GM10847 (cell line): Measurements from ENCODE around the gene NTN1.

ENCODE experiments used
- POLR2A ChIP-seq: IDR thresholded peaks from 2 replicates; pipeline ENCODE4 v1.6.1; 2011; ENCODE audit not compliant: insufficient read length; ENCODE audit errors: extremely low read depth

Gene NTN1

DNA sequence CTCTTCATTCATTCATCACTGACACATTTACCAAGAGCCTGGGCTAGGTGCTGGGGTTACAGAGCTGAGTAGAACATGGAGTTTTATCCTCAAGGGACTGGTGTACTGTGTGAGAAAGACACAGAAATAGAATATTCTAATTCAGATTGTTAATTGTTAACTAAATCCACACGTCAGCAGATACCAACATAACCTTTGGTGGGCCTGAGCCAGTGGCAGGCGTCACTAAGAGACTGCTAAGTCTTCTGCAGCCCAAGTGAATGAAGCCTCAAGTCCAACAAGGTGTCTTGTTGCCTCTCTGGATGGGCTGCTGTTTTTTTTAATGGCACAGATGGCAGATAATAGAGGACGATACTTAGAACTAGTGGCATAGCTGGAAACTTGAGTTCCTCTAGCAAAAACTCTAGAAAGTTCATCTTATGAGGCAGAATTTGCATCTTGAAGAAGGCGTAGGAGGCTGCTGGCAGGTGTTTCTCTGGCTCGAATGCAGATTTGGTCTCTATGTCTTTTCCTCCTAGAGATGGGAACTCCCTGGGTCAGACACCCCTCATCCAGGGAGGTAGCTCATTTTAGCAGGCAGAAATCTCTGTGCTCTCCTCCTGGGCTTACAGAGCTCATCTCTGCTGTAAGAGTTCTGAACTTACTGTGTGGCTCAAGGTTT, 179.5 kb downstream of the NTN1 start:
- no peak for TF ChIP-seq POLR2A

DNA sequence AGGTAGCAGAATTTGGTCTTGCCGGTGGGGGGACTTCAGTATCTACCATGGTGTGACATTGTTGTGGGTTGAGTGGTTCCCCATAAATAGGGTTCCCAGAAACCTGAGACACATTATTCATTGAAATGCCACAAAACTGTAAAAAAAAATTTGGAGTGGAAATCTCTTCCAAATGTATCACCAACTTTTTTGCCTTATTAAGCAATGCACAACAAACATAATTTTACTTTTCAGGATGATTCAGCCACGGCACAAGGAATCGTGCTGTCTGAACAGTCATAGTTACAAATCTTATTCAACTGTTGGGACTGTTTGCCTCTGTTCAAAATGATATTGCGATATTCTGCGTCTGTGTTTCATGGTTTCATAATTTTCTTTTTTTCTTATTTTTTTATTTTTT, 181.2 kb downstream of the NTN1 start:
- no peak for TF ChIP-seq POLR2A

GRCh38 chr17:9203771-9204425, 182.6 kb downstream of the NTN1 start:
- no peak for TF ChIP-seq POLR2A

DNA sequence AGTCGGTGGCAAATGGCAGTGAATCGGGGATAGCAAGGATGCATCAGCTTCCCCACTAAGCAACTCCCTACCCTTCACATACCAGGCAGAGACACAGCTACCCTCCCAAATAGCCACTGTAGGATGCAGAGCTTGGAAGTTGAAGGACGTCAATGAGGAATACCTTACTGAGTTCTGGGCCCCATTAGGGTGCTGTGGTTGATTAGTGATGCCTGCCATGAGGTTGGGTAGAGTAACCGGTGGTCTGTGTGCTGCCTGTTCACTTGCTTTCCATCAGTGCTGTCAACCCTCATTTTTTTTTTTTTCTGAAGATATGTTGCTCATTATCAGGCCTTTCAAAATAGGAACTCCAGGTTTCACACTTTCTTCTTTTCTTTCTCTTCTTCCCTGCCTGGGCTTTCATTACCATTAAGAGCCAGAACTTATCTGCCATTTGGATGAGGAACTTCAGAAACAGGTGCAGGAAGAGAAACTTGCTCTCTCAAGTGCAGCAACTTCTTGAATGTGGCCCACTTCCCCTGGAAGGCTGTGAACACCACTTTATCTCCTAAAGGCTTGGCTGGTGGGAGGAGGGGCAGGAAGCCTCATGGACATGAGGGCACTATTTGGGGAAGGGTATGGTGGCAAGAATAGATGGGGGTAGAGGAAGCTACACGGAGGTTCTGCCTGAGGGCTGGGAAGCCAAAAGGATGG, 183.5 kb downstream of the NTN1 start:
- no peak for TF ChIP-seq POLR2A

DNA sequence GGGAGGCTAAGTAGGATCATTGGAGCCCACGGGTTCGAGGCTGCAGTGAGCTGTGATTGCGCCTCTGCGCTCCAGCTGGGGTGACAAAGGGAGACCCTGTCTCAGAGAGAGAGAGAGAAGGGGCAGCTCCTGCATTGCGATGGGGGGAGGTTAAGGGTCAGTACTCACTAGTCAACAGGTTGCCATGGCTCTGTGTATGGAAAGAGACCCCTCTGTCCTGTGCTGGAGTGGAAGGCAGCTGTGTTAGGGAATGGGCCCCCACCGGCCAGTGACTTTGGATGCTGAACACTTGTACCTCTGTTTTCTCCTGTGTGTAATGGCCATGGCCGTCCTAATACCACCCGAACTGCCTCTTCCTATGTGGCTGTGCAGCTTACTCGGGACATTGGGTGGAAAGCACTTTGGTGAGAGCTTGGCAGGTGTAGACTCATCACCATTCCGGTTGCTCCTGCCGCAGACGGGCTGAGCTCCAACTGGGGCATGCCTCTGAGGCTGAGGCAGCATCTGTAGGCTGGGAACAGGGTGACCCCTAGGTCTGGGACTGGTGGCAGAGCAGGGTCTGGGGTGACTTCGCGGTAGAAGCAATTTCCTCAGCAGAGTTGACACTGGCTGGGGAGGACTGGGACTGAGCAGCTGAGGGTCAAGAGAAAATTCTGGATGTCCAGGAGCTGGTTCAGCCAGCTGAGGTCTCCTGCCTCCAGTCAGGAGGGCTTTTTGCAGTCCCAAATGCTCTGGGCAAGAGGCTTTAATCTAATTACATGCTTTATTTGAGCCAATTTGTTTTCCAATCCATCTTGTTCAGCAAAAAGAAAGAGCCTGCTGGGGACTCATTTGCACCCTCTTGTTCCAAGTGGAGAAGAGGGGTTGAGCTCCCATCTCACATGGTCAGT, 184.5 kb downstream of the NTN1 start:
- TF ChIP-seq POLR2A, result no peak

DNA sequence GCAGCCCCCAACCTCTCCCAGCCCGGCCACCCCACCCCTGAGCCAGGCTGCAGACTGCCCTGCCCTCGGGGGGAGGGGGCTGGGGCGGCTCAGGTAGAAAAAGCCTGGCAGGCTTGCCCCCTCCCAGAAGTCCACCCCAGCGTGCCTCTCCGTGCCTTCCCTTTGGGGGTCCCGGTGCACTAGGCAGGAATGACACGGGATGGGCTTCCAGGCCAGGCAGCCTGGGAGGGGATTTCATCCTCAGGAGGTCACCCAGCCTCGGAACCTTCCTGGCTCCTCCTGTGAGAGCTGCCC, 185.0 kb downstream of the NTN1 start:
- TF ChIP-seq POLR2A, result no peak

DNA sequence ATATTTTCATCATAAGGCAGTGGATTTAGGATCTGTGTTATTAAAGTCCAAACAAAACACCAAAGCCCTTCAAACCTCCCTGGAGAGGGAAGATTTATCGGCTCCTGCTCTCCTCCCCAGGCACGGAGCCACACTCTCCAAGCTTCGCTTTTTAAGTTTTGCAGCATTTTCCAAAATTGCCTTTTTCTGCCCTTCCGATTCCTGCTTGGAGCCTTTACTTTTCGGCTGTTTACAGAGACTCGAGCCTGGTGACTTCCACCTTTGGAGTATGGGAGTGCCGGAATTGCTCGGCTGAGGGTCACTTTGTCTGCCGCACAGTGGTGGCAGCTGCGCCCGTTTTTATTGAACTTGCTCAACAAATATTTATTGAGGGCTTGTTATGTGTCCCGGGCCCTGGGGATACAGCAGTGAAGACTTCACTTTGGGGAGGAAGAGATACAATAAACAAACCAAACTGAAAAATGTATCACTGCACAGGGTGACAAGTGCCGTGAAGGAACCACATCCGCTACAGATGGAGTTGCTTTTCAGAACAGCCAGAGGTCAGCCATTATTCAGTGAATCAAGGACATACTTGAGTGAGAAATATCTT, 185.5 kb downstream of the NTN1 start:
- TF ChIP-seq POLR2A, result no peak

- TF ChIP-seq POLR2A, result no peak
These were observed 187.2 kb downstream of the NTN1 start for GRCh38 chr17:9208381-9209105.

DNA sequence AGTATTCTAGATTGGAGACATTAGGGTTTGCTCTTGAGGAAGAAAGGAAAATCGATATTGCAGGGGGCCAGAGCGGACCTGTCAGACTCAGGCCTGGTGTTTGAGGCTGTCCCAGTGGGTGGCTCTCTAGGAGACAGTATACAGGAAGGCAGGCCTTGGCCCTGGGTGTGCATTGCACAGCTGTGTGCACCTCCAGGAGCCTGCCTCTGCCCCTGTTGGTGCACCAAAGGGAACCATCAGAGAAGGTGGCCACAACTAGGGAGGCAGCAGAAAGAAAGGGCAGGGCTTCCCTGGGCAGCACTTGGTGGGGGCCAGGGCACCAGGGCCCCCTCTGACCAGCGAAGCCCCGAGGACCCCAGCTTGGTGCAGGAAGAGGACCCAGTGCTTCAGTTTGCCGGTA, 188.0 kb downstream of the NTN1 start:
- TF ChIP-seq POLR2A, result no peak

- TF ChIP-seq POLR2A, result no peak
These were observed 188.6 kb downstream of the NTN1 start for GRCh38 chr17:9209781-9210370.

DNA sequence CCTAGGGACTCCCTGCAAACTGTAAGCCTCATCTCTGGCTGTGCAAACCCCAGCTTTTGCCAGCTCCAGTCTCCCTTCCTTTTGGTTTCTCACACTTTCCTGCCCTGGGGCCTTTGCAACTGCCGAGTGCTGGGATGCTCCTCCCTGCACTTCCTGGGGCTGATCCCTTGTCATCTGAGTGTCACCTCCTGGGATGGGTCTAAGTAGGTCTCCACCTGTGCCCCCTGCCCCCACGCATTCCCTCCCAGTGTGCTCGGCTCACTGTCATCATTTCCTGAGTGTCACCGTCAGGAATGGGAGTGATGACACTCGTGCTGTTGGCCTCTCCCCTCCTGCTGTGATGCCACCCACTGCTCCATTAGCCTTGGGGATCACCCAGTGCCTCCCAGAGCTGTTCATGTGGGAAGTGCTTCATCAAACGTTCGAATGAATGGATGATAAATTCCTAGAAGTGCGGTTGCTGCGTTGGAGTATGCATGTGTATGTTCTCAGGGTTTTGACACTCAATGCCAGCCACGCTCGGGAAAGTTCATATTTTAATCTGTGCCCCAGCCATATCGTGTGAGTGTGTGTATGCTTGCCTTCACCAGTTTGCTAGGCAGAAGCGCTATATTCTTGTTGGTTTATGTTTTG, 189.9 kb downstream of the NTN1 start:
- TF ChIP-seq POLR2A, result no peak

- TF ChIP-seq POLR2A, result no peak
These were observed 191.3 kb downstream of the NTN1 start for GRCh38 chr17:9212376-9213302.

GRCh38 chr17:9213303-9213640, 192.0 kb downstream of the NTN1 start:
- TF ChIP-seq POLR2A, result no peak

GRCh38 chr17:9215465-9215864, 194.2 kb downstream of the NTN1 start:
- TF ChIP-seq POLR2A, result no peak
